Stimulated activated CD8-positive, alpha-beta memory T cell treated with anti-CD3 and anti-CD28 coated beads, Interleukin-15, amount 100 ng/mL, for 4 hours (primary cell): Measurements from ENCODE around the gene CDIP1.

Source experiments
- DNase-seq, 2 donors: peaks; one replicate each; pipeline ENCODE4 v3.0.0-alpha.2; 2020; ENCODE audit warnings: low read depth in 2 of 2

Gene CDIP1

GRCh38 chr16:4539716-4540284 is 1.2 kb upstream of the CDIP1 start:
- DNase-seq = no peak

GRCh38 chr16:4537376-4538343 is 913 bp downstream of the CDIP1 start:
- DNase-seq = peak in 1 of 2 donors; percentile 3

DNA sequence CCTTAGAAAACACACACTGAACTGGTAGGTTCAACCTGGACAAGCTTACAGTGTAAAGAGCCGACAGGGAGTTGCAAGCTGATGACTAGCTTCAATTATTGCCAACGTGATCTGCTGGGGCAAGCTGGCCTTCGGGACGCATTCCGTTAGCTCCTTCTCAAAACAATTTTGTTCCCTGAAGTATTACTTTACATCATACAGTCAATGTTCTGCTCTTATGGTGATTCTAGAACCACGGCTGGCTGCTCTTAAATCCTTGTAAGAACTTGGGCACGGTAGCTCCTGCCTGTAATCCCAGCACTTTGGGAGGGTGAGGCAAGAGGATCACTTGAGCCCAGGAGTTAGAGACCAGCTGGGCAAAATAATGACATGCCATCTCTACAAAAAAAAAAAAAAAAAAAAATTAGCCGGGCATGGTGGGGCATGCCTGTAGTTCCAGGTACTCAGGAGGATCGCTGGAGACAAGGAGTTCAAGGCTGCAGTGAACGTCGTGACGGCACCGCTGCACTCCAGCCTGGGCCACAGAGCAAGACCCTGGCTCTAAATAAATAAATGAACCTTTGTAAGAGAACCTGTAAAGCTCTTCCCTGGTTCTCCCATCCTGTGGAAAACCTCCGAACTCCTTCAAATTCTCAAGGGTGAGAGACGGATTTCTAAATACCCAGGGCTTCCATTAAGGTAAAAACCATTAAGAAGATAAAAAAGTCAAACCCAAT is 2.0 kb downstream of the CDIP1 start:
- no peak for DNase-seq

DNA sequence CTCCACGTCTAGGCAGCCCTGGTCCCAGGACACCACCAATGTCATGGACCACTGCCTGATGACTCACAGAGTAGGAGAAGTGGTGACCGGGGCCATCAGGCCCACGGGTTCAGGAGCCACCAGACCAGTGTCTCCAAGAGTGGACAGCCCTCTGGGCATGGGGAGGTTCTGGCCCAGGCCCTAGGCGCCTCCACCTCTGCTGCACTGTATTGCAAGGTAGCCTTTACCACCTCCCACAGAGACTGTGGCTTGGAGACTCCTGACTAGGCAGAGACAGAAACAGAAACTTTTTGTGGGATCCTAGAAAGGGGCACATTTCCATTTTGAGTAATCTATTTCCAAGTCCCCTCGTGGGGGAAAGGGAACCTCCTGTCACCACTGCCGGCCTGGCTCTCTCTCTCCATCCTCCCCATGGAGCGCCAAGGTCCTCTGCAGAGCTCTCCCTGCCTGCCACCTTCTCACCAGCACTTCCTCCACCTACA is 2.9 kb downstream of the CDIP1 start:
- no peak for DNase-seq

DNA sequence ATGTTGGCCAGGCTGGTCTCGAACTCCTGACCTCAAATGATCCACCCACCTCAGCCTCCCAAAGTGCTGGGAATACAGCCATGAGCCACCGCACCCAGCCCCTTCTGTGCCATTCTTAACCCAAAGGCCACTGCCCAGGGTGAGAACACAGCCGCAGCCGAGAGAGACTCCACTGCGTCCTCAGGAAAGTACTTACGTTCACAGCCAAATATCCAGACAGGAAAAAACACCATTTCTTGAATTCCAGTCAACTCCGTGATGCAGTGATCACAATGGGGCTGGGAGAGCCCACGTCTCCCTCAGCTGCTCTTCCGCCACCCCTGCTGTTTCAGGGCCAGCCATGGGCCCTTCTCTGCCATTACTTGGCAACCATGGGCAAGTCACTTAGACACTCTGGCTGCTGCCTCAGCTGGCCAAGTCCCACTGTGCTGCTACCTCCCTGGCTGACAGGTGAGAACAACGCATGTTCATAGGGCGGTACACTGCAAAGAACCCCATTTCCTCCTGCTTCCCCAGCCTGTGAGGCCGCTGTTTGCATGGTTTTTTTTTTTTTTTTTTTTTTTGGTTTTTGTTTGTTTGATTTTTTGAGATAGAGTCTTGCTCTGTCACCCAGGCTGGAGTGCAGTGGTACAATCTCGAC is 4.3 kb downstream of the CDIP1 start:
- DNase-seq = no peak

DNA sequence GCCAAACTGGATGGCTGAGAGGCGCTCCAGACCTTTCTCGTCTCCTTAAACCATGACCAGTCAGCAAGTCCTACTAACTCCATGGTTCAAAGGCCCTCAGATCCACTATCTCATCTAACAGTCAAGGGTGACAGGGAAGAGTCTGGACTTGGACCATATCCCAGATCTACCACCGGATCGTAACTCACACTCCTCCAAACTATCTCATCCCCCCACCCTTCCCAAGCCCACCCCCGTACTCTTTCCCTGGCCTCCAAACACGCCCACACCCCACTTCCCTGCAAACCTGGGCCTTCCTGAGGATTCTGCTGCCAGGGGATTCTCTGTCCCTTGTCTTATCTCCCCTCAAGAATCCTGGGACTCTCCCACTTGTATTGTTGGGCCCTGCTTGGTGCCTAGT is 5.1 kb downstream of the CDIP1 start:
- no peak for DNase-seq

DNA sequence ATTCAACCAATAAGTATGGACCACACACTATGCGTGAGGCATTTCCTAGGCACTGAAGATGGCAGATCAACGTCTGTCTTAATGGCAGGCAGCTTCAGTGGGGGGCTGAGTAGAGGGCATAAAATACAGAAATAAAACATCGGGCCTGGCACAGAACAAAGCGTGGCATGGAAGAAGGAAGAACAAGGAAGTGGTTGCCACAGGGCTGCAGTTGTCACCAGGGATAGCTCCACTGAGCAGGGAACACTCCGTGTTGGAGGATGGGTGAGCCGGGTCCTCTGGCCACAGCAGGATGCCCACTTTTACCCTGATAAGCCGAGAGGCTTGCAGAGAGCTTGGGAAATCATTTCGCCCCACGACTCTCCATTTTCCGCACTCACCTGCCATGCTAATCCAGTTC is 6.3 kb downstream of the CDIP1 start:
- no peak for DNase-seq

- no peak for DNase-seq
Measured at GRCh38 chr16:4531811-4532210, 6.8 kb downstream of the CDIP1 start.

- no peak for DNase-seq
Measured at GRCh38 chr16:4529085-4530060, 9.2 kb downstream of the CDIP1 start.

GRCh38 chr16:4525634-4526277 is 12.8 kb downstream of the CDIP1 start:
- no peak for DNase-seq

DNA sequence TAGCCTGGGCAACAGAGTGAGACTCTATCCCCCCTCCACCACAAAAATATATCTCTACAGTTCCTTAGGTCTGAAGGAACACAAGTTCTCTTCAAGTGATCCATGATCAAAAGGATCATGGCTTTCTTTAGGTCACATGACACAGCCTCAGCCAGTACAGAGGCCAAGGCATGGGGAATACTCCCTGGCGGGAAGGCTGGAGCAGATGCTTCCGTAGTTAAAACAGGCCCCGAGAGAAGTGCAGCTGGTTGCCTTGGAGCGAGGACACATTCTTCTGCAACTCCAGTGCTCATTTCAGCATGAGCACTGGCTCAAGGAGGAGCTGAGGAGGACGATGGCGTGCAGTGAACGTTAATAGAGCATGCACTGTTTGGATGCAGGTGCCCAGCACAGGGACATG is 13.5 kb downstream of the CDIP1 start:
- no peak for DNase-seq

DNA sequence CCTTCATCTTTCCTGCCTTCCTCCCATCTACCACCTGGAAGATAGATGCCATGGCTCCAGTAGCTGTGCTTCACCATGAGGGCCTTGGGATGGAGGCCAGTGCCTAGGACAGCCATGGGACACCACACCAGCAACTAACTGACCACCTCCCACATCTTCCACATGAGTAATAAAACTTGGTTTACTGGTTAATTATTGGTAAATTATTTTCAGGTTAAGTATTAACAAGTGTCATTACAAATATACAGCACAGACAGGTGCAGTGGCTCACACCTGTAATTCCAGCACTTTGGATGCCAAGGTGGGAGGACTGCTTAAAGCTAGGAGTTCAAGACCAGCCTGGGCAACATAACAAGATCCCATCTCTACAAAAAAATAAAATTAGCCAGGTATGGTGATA is 14.0 kb downstream of the CDIP1 start:
- no peak for DNase-seq

GRCh38 chr16:4523686-4524085 is 14.9 kb downstream of the CDIP1 start:
- DNase-seq = no peak

GRCh38 chr16:4522051-4522581 is 16.5 kb downstream of the CDIP1 start:
- no peak for DNase-seq

DNA sequence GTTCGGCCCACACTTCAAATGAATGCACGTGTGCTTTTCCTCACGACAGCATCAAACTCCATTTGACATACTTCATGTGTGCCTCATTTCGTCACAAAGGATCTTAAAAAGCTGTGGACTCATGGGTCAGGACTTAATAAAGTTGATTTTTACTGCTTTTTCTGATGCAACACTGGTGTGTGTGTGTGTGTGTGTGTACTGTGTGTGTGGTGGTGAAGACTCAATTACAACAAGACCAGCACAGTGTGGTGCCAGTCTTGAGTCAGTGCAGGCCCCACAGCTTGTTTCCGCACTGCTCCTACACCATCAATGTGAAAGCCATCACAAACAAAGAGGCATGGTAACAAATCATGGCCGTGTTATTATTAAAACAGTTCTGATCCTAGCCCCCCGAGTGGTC is 17.7 kb downstream of the CDIP1 start:
- DNase-seq = no peak

- DNase-seq = no peak
Measured at GRCh38 chr16:4519274-4520058, 19.1 kb downstream of the CDIP1 start.

DNA sequence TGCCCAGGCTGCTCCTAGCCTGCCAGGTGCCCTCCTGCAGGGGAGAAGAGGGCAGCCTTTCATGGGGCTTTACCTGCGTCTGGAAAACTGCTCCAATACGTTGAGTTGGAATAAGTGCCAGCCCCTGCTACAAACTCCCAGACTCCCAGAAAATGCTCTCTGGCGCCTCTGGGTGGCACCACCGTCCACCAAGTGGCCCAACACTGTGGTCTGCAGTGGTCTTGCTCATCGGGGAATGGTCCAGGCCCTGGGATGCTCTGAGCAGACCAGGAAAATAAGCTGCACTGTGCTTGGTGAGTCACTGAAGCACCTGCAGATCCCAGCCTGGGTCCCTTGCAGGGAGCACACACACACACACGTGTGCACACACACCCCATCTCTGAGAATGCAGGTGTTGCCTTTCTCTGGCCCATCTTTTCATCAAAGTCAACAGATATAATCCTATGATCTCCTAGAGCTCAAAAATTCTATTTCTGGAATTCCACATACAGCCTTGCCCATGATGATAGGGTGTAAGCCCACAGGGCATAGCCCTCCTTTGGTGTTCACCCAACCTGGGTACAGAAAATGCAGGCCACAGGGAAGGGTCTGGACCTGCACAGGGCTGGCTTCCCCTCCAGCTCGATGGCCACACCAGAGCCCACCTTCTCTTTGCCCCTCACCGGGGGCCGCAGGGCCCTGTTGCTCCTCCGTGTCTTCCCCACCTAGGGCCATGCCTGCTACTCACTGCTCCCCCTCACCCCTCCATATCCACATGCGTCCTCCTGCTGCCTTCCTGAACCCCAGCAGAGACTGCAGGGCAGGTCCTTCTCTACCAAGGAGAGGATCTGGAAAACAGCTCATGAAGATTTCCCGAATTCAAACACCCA is 20.5 kb downstream of the CDIP1 start:
- DNase-seq = no peak

DNA sequence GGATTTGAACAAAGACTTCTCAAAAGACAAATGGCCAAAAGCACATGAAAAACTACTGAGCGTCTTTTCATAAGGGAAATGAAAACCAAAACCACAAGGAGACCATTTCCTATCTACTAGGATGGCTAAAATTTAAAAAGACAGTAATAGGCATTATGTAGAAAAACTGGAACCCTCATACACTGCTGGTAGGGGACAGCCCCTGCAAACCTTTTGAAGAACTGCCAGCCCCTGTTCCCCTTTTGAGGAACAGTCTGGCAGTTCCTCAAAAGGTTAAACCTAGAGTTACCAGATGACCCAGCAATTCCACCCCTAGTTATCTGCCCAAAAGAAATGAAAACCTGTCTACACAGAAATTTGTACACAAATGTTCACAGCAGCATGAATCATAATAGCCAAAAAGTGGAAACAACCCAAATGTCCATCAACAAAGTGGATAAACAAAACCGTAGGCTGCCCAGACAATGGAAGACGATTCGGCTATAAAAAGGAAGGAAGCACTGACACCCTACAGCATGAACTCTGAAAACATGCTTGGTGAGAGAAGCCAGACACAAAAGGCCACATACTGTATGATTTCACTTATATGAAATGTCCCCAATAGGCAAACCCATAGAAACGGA is 22.9 kb downstream of the CDIP1 start:
- no peak for DNase-seq
